Measurements from ENCODE around the gene SRGAP3.

SRGAP3 gene

GRCh38 chr3:9249273-9250192, at the start of gene SRGAP3:
Gene SRGAP3, minus strand, starts transcription at chr3:9249646. Its CDS starts 695 bp downstream, at chr3:9248951.
- peak; percentile 100 for ATAC-seq
- TF ChIP-seq ZNF565 (CRISPR knock-in tag; conservative IDR thresholded peaks at IDR 0.05; ENCODE audit: low read depth) (no peak), ZNF70 (CRISPR knock-in tag; IDR thresholded peaks at IDR 0.05) (no peak), CREB5 (CRISPR knock-in tag; IDR thresholded peaks at IDR 0.05; ENCODE audit: low read depth) (no peak), ZNF8 (CRISPR knock-in tag; IDR thresholded peaks at IDR 0.05) (no peak), PATZ1 (CRISPR knock-in tag; IDR thresholded peaks at IDR 0.05; ENCODE audit: borderline replicate concordance) (no peak), ESRRG (CRISPR knock-in tag; IDR thresholded peaks at IDR 0.05) (no peak), GLIS3 (CRISPR knock-in tag; IDR thresholded peaks at IDR 0.05) (no peak), OSR1 (CRISPR knock-in tag; IDR thresholded peaks at IDR 0.05) (no peak), TCF4 (CRISPR knock-in tag; IDR thresholded peaks at IDR 0.05; ENCODE audit: borderline replicate concordance) (no peak), ZC3H10 (CRISPR knock-in tag; IDR thresholded peaks at IDR 0.05) (no peak), ZFP3 (CRISPR knock-in tag; IDR thresholded peaks at IDR 0.05) (no peak), ISL1 (CRISPR knock-in tag; IDR thresholded peaks at IDR 0.05) (no peak), RARB (CRISPR knock-in tag; IDR thresholded peaks at IDR 0.05) (no peak), CSDC2 (CRISPR knock-in tag; IDR thresholded peaks at IDR 0.05) (no peak), TOX (CRISPR knock-in tag; IDR thresholded peaks at IDR 0.05; ENCODE audit: borderline replicate concordance) (no peak), TSHZ2 (CRISPR knock-in tag; IDR thresholded peaks at IDR 0.05) (no peak), PPARA (CRISPR knock-in tag; IDR thresholded peaks at IDR 0.05; ENCODE audit: borderline replicate concordance) (no peak), ARNTL (CRISPR knock-in tag; IDR thresholded peaks at IDR 0.05; ENCODE audit: borderline replicate concordance, low read depth) (no peak), SNAI2 (CRISPR knock-in tag; IDR thresholded peaks at IDR 0.05) (no peak)

- no peak for TF ChIP-seq ZC3H10 (CRISPR knock-in tag; IDR thresholded peaks at IDR 0.05)
- TF ChIP-seq SNAI2 (CRISPR knock-in tag; IDR thresholded peaks at IDR 0.05): no peak
- TF ChIP-seq BACH2 (CRISPR knock-in tag; IDR thresholded peaks at IDR 0.05; ENCODE audit: borderline replicate concordance): no peak
- TF ChIP-seq ZFP3 (CRISPR knock-in tag; IDR thresholded peaks at IDR 0.05): no peak
- ATAC-seq: no peak
Observed at GRCh38 chr3:9298236-9298635, 48.8 kb upstream of the SRGAP3 start.

- ATAC-seq: no peak
- TF ChIP-seq ZFP30 (CRISPR knock-in tag; IDR thresholded peaks at IDR 0.05) (no peak), TOX (CRISPR knock-in tag; IDR thresholded peaks at IDR 0.05; ENCODE audit: borderline replicate concordance) (no peak), ISL1 (CRISPR knock-in tag; IDR thresholded peaks at IDR 0.05) (no peak), CSRNP3 (CRISPR knock-in tag; IDR thresholded peaks at IDR 0.05) (no peak), ARNTL (CRISPR knock-in tag; IDR thresholded peaks at IDR 0.05; ENCODE audit: borderline replicate concordance, low read depth) (no peak), TSHZ2 (CRISPR knock-in tag; IDR thresholded peaks at IDR 0.05) (no peak)
Observed at GRCh38 chr3:9296241-9296640, 46.8 kb upstream of the SRGAP3 start.
